ENCODE data around the gene ZNF280D. TPM values are rescaled to one million over a fixed set of nuclear protein-coding genes. Genes with fewer than 3 reads are reported as not detected.

The ZNF280D gene
- total RNA-seq, 2 experiments from 2014 or later: 13.7 to 16.8 TPM

DNA sequence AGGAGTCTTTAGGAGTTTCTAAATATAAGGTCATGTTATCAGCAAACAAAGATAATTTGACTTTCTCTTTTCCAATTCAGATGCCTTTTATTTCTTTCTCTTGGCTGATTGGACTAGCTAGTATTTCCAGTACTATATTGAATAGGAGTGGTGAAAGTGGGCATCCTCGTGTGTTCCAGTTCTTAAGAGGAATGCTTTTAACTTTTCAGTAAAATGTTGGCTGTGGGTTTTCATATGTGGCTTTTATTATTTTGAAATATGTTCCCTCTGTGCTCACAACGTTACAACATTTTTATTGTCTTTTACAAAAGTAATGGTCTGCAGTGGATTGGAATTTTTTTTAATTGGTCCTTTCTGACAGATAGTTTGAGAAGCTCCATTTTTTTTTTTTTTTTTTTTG, 8.2 kb upstream of the ZNF280D start:
- Mint-ChIP-seq H3K27me3 (ENCODE audit: low read depth) (peaks cover 4% of the 10 kb centered on the region), H3K4me1 (ENCODE audit: low read depth) (no peaks in the 10 kb centered on the region), H3K4me3 (no peak overlapping the region), H3K36me3 (ENCODE audit: low read depth) (no peaks in the 10 kb centered on the region), H3K27ac (no peak overlapping the region), H3K9me3 (no peaks in the 10 kb centered on the region)
- intact Hi-C loops (cut with micrococcal nuclease): no loop called here
- CTCF ChIA-PET: interaction anchor here (0.6 to 0.9 kb wide), 2 partner anchors 14 to 23 kb away, joined by 3 to 4 read pairs; no protein-coding TSS in a partner anchor
- no peak for DNase-seq

DNA sequence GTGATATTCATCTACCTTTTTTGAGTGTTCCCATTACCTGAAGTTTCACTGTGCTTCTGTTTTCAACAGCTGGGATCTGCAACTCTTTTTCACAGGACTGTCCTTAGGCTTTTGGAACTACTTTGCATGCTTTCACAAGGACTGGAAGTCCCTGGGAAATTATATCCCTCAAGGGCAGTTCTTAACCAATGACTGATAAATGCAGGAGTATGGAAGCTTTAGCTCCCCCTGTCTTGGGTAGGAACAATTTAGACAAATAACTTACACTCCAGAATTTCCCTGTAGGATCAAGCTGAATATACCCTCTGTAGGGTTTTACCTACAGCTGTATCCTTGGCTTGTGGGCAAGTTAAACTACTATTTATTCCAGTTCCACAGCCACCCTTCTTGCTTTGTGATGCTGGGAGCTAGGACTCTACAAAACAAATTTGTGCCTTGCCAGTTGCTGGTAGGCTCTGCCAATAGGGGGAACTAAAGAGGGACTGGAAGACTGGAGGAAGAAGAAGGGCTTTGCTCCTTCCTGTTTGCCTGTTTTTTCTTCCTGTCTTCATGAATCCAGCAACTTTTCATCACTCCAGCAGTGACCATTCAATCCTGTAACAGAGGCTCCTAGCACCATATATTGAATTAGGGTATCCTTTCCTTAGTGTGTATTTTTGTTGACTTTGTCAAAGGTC, 6.8 kb upstream of the ZNF280D start:
- CTCF ChIA-PET: interaction anchor here (0.7 to 1.6 kb wide), 4 partner anchors 11 to 22 kb away, joined by 3 to 6 read pairs (median 4); no protein-coding TSS in a partner anchor
- intact Hi-C loops (cut with micrococcal nuclease): loop anchor here (10.0 kb wide), 1 partner anchor 695 kb away; no protein-coding TSS in a partner anchor
- no peaks in the 10 kb centered on the region for H3K4me1 Mint-ChIP-seq (ENCODE audit: low read depth)
- H3K4me3 Mint-ChIP-seq: no peak overlapping the region
- H3K36me3 Mint-ChIP-seq (ENCODE audit: low read depth): no peaks in the 10 kb centered on the region
- H3K27ac Mint-ChIP-seq: no peak overlapping the region
- peaks cover 4% of the 10 kb centered on the region for H3K27me3 Mint-ChIP-seq (ENCODE audit: low read depth)
- H3K9me3 Mint-ChIP-seq: no peaks in the 10 kb centered on the region
- no peak for DNase-seq

DNA sequence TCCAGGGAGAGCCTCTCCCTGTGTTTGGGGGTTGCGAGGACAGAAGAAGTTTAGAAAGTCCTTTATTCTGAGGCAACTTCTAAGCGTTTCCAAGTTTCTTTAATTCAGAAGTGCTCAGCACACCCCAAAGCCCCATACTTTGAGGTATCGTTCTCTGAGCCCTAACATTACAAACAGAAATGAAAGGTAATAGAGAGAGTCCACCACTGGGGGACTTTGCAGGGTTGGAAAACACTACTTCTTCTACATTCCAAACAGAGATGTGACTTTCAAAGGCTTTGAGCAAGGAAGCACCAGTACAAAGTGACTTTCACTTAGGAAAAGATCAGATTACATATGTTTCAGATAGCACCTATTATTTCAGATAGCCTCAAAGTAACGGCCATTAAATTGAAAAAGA, 6.2 kb upstream of the ZNF280D start:
- no peak overlapping the region for H3K4me3 Mint-ChIP-seq
- no peaks in the 10 kb centered on the region for H3K27me3 Mint-ChIP-seq (ENCODE audit: low read depth)
- no peaks in the 10 kb centered on the region for H3K36me3 Mint-ChIP-seq (ENCODE audit: low read depth)
- intact Hi-C loops (cut with micrococcal nuclease): loop anchor here (10.0 kb wide), 1 partner anchor 695 kb away; no protein-coding TSS in a partner anchor
- no peak for DNase-seq
- CTCF ChIA-PET: interaction anchor here (1.3 to 1.6 kb wide), 3 partner anchors 10 to 22 kb away, joined by 3 to 6 read pairs (median 5); no protein-coding TSS in a partner anchor
- H3K27ac Mint-ChIP-seq: no peak overlapping the region
- H3K4me1 Mint-ChIP-seq (ENCODE audit: low read depth): no peaks in the 10 kb centered on the region
- H3K9me3 Mint-ChIP-seq: no peaks in the 10 kb centered on the region

DNA sequence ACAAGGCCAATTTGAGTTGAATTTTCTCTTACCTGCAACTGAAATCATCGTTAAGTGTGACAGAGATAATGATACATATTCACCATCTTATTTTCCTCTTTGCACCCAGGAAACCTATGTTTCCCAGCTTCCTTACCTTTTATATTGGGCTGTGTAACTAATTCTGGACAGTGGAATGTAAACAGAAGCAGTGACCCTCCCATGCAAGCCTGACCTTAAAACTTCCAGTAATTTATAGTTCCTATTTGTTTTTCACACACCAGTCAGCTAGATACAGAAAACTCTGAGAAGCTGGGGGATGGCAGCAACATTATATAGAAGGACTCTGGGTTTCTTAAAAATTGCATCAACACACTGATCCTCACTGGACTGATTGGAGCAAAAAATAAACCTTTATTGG, 4.5 kb upstream of the ZNF280D start:
- intact Hi-C loops (cut with micrococcal nuclease): loop anchor here (10.0 kb wide), 1 partner anchor 693 kb away; no protein-coding TSS in a partner anchor

DNA sequence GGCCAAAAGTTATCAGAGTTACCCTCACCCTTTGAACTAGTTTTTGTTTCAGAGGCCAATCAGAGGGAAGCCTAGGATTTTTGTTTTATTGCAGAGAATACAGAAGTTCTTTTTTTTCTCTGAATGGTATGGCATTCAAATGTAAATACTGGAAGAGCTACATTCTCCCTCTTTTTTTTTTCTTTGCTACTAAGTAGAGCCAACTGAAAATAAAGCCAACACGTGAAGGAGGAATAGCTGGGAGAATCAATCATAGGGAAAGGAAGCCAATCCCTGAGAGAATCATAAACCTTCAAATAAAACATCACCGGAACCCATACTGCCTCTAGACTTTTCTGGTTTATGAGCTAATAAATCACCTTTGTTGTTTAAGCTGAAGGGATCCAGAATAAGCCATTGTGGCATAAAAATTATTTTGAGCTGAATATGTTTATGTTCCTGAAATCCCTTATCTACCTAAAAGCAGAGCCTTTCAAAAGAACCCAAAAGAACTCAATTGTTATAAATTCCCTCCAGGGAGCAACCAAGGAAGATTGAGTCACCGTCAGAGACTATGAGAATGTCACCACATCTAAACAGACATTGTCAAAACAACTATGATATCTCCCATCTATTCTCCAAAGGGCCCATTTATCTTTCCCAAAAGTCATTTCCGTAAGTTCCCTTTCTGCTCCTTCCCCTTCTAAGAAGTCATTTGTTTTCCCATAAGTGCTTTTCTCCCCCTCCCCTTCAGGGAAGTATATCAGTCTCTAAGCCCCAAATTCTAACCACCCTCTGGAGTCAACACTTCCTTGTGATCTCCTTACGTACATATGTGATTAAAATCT, 3.8 kb upstream of the ZNF280D start:
- Mint-ChIP-seq H3K27ac (no peak overlapping the region), H3K27me3 (ENCODE audit: low read depth) (no peaks in the 10 kb centered on the region), H3K9me3 (no peaks in the 10 kb centered on the region), H3K36me3 (ENCODE audit: low read depth) (peaks cover 4% of the 10 kb centered on the region), H3K4me1 (ENCODE audit: low read depth) (peaks cover under 1% of the 10 kb centered on the region), H3K4me3 (no peak overlapping the region)
- DNase-seq: no peak
- CTCF ChIA-PET: no interaction called here
- intact Hi-C loops (cut with micrococcal nuclease): loop anchor here (10.0 kb wide), 1 partner anchor 692 kb away; no protein-coding TSS in a partner anchor

More for the DNA sequence above, 4.5 kb upstream of the ZNF280D start:
- no peak for DNase-seq
- H3K4me3 Mint-ChIP-seq: no peak overlapping the region
- no peaks in the 10 kb centered on the region for H3K9me3 Mint-ChIP-seq
- no peak overlapping the region for H3K27ac Mint-ChIP-seq
- H3K36me3 Mint-ChIP-seq (ENCODE audit: low read depth): peaks cover 2% of the 10 kb centered on the region
- H3K4me1 Mint-ChIP-seq (ENCODE audit: low read depth): no peaks in the 10 kb centered on the region
- CTCF ChIA-PET: no interaction called here
- no peaks in the 10 kb centered on the region for H3K27me3 Mint-ChIP-seq (ENCODE audit: low read depth)

DNA sequence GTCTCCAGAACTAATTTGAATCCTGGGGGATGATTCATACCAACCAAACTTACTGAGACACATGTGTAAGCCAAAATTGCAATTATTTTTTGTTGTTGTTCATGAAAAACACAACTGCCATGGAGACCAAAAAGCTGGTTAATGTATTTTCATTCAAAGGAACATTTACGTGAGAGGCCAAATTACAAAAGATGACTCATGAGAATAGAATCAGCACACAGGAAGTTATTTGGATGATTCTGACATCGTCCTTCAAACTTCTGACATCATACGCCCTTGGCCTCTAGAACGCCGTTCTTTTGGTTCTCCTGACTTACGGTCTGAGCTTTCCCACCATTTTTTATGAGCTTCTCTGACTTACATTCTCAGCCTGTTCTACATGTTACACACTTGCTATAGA, 3.0 kb upstream of the ZNF280D start:
- intact Hi-C loops (cut with micrococcal nuclease): loop anchor here (10.0 kb wide), 1 partner anchor 692 kb away; no protein-coding TSS in a partner anchor

DNA sequence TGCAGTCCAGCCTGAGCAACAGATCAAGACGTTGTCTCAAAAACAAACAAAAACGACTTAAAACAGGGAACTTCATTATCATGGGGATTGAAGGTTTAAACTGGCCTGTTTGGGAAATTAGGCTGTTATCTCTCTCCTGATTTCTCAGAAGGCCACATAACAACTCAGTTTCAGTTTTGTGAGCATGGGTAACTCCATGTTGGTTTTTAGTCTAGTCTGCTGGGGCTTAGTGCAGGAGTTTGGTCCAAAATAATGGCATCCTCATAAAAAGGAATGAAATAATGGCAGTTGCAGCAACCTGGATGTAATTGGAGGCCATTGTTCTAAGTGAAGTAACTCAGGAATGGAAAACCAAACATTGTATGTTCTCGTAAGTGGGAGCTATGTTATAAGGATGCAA, 2.3 kb upstream of the ZNF280D start:
- H3K27me3 Mint-ChIP-seq (ENCODE audit: low read depth): no peaks in the 10 kb centered on the region
- no peak overlapping the region for H3K27ac Mint-ChIP-seq
- no peak for DNase-seq
- H3K36me3 Mint-ChIP-seq (ENCODE audit: low read depth): peaks cover 5% of the 10 kb centered on the region
- H3K9me3 Mint-ChIP-seq: no peaks in the 10 kb centered on the region
- intact Hi-C loops (cut with micrococcal nuclease): loop anchor here (10.0 kb wide), 1 partner anchor 691 kb away; no protein-coding TSS in a partner anchor
- peaks cover 14% of the 10 kb centered on the region for H3K4me1 Mint-ChIP-seq (ENCODE audit: low read depth)
- H3K4me3 Mint-ChIP-seq: no peak overlapping the region
- CTCF ChIA-PET: no interaction called here

More for the DNA sequence above, 3.0 kb upstream of the ZNF280D start:
- H3K4me3 Mint-ChIP-seq: no peak overlapping the region
- no peaks in the 10 kb centered on the region for H3K27me3 Mint-ChIP-seq (ENCODE audit: low read depth)
- no peak overlapping the region for H3K27ac Mint-ChIP-seq
- peaks cover 7% of the 10 kb centered on the region for H3K4me1 Mint-ChIP-seq (ENCODE audit: low read depth)
- CTCF ChIA-PET: no interaction called here
- H3K36me3 Mint-ChIP-seq (ENCODE audit: low read depth): peaks cover 4% of the 10 kb centered on the region
- DNase-seq: no peak
- no peaks in the 10 kb centered on the region for H3K9me3 Mint-ChIP-seq

DNA sequence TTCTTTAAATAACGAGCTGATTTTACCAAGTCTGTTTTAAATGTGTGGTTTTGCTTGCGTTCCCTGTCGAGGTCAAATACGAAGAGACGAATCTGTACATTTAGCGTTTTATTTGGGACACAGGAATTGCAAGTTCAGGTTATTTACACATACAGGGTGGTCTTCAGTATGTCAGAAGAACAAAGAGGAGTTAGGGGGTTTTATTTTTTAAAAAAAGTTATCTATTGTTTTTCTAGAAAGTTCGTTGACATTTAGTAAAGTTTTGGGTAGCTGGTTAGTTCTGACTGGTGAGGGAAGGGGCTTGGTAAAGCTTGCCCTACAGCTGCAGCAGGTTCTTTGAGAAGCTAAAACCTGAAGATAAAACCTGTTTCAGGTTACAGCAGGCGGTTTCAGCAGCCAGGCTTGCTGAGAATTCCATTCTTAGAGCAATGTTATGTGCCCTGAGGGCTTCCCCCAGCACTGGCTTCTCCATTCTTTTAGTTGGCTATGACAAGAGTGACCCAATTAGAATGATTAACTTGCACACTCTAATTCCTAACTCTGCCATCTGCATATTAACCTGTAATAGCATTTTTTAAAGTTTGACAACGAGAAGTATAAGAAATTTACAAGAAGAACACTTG, 815 bp upstream of the ZNF280D start:
- Mint-ChIP-seq H3K4me3 (peak overlapping the region; percentile 47), H3K4me1 (ENCODE audit: low read depth) (peaks cover 23% of the 10 kb centered on the region), H3K9me3 (no peaks in the 10 kb centered on the region), H3K27me3 (ENCODE audit: low read depth) (no peaks in the 10 kb centered on the region), H3K27ac (no peak overlapping the region), H3K36me3 (ENCODE audit: low read depth) (peaks cover 6% of the 10 kb centered on the region)
- CTCF ChIA-PET: interaction anchor here (0.9 kb wide), 1 partner anchor 24 kb away, joined by 3 read pairs; no protein-coding TSS in a partner anchor
- intact Hi-C loops (cut with micrococcal nuclease): loop anchor here (5.0 to 10.0 kb wide), 3 partner anchors 267 to 973 kb away; partner anchors contain the start of genes MNS1 and POLR2M
- no peak for DNase-seq

DNA sequence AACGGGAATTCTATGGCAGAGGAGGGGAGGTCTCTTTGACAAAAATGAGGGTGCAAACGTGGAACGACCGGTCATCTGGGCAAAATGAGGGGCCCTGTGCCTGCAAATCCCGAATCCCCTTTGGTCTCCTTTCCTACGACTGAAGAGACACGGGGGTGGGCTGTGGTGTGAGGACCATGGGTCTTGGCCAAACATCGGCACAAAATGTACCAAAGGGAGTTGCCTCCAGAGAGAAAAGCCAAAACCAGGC, 498 bp downstream of the ZNF280D start:
- Mint-ChIP-seq H3K4me1 (ENCODE audit: low read depth) (peaks cover 32% of the 10 kb centered on the region), H3K27ac (peak overlapping the region; percentile 86), H3K27me3 (ENCODE audit: low read depth) (no peaks in the 10 kb centered on the region), H3K4me3 (peak overlapping the region; percentile 86), H3K9me3 (no peaks in the 10 kb centered on the region), H3K36me3 (ENCODE audit: low read depth) (peaks cover 6% of the 10 kb centered on the region)
- no peak for DNase-seq
- intact Hi-C loops (cut with micrococcal nuclease): loop anchor here (1.0 to 10.0 kb wide), 8 partner anchors 34 to 974 kb away; partner anchors contain the start of genes MNS1, POLR2M and TCF12
- CTCF ChIA-PET: no interaction called here

DNA sequence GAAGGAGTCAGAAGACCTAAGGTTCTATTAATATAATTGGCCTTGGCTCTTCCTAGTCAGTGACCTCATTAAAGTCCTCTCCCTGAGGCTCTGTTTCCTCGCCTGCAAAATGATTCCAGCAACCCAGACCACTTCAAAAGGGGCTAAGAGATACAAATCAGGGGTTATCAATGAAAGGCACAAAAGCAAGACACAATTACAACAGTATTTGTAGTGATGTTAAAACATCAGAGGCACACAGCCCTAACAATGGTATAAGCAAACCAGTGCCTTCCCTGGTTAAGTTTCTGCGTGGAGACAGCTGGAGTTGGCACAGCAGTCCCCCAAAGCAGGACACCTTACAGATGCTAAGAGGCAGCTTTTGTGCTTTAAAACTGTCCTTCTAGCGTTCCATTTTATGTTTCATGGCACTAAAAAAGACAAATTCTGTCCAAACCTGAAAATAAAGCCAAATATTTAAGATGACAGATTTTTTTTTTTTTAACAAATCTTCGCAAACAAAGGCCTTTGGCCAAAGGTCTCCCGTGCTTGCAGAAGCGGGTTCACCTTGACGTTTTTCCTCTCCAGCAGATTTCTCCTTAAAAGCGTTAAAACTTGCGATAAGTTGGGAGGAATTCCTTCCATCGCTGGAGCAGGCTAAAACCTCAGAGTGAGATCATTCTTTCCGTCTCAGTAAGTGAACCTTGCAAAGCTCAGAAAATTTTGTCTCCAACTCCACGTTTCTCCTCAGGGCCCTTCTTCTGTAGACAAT, 999 bp downstream of the ZNF280D start:
- Mint-ChIP-seq H3K4me1 (ENCODE audit: low read depth) (peaks cover 35% of the 10 kb centered on the region), H3K27ac (peak overlapping the region; percentile 86), H3K9me3 (no peaks in the 10 kb centered on the region), H3K4me3 (peak overlapping the region; percentile 86), H3K36me3 (ENCODE audit: low read depth) (peaks cover 9% of the 10 kb centered on the region), H3K27me3 (ENCODE audit: low read depth) (no peaks in the 10 kb centered on the region)
- CTCF ChIA-PET: interaction anchor here (0.8 kb wide), 1 partner anchor 152 kb away, joined by 3 read pairs; no protein-coding TSS in a partner anchor
- intact Hi-C loops (cut with micrococcal nuclease): loop anchor here (2.0 to 10.0 kb wide), 6 partner anchors 34 to 975 kb away; partner anchors contain the start of genes MNS1 and POLR2M
- DNase-seq: peak; percentile 7

DNA sequence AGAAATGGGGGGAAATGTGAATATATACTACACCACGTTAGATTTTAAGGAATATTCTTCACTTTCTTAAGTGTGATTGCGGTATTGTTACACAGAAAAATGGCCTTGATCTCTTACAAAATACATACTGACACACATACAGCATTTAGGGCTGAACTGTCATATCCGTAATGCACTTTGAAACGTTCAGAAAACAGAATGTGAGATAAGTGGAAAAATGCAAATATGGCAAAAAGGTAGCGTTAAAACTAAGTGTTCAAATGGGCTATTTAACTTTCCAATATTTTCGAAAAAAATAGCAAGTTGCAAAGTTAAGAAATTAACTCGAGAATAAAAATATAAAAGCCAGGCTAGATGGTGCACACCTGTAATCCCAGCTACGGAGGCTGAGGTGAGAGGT, 1.8 kb downstream of the ZNF280D start:
- Mint-ChIP-seq H3K27me3 (ENCODE audit: low read depth) (no peaks in the 10 kb centered on the region), H3K27ac (no peak overlapping the region), H3K4me3 (peak overlapping the region; percentile 86), H3K36me3 (ENCODE audit: low read depth) (peaks cover 11% of the 10 kb centered on the region), H3K4me1 (ENCODE audit: low read depth) (peaks cover 38% of the 10 kb centered on the region), H3K9me3 (no peaks in the 10 kb centered on the region)
- DNase-seq: no peak
- intact Hi-C loops (cut with micrococcal nuclease): loop anchor here (5.0 to 10.0 kb wide), 3 partner anchors 264 to 976 kb away; partner anchors contain the start of genes MNS1 and POLR2M
- CTCF ChIA-PET: no interaction called here

Measured in activated naive CD4-positive, alpha-beta T cell treated with anti-CD3 and anti-CD28 coated beads for 36 hours (primary cell).